GM23248 (cell line): ENCODE results near the gene GRPEL2. TPM values are rescaled to one million over a fixed set of nuclear protein-coding genes. Genes with fewer than 3 reads are reported as not detected.

Experiments used
- DNase-seq: peaks from one replicate; pipeline ENCODE4 v3.0.0-alpha.2; 2015
- H2AFZ ChIP-seq: fragments of 200-600 bp; sonication (generic); 2 replicates; pipeline ENCODE4 v1.6.1; 2016; ENCODE audit warnings: antibody characterized with exemption
- H3F3A ChIP-seq: fragments of 200-600 bp; sonication (generic); 2 replicates; pipeline ENCODE4 v1.6.1; 2016; ENCODE audit warnings: mild to moderate bottlenecking, antibody characterized with exemption, mixed run types; ENCODE audit not compliant: insufficient read depth
- H3K27ac ChIP-seq: fragments of 200-600 bp; sonication (generic); 2 replicates; pipeline ENCODE4 v1.5.1; 2016; ENCODE audit warnings: mild to moderate bottlenecking
- H3K27me3 ChIP-seq: fragments of 200-600 bp; sonication (generic); replicated peaks from 2 replicates; pipeline ENCODE4 v1.6.1; 2016; ENCODE audit warnings: mild to moderate bottlenecking; ENCODE audit not compliant: insufficient read depth
- H3K36me3 ChIP-seq: fragments of 200-600 bp; sonication (generic); 2 replicates; pipeline ENCODE4 v1.6.1; 2016; ENCODE audit warnings: low read depth, mild to moderate bottlenecking
- H3K4me1 ChIP-seq: fragments of 200-600 bp; sonication (generic); 2 replicates; pipeline ENCODE4 v1.6.1; 2016; ENCODE audit warnings: mild to moderate bottlenecking; ENCODE audit not compliant: insufficient read depth
- H3K4me2 ChIP-seq: fragments of 200-600 bp; sonication (generic); one replicate; pipeline ENCODE4 v1.6.1; 2016; ENCODE audit warnings: mild to moderate bottlenecking; ENCODE audit not compliant: unreplicated experiment
- H3K4me3 ChIP-seq: fragments of 200-600 bp; sonication (generic); 2 replicates; pipeline ENCODE4 v1.5.1; 2016; ENCODE audit warnings: mild to moderate bottlenecking
- H3K79me2 ChIP-seq: fragments of 200-600 bp; sonication (generic); 2 replicates; pipeline ENCODE4 v1.6.1; 2016; ENCODE audit warnings: mild to moderate bottlenecking; ENCODE audit not compliant: insufficient read depth
- H3K9ac ChIP-seq: fragments of 200-600 bp; sonication (generic); 2 replicates; pipeline ENCODE4 v1.6.1; 2016; ENCODE audit warnings: mild to moderate bottlenecking
- H3K9me2 ChIP-seq: fragments of 200-600 bp; sonication (generic); 2 replicates; pipeline ENCODE4 v1.6.1; 2016; ENCODE audit warnings: mixed run types, mild to moderate bottlenecking, moderate library complexity; ENCODE audit not compliant: insufficient read depth
- H3K9me3 ChIP-seq: fragments of 200-600 bp; sonication (generic); one replicate; pipeline ENCODE4 v1.6.1; 2017; ENCODE audit warnings: low read depth
- H4K20me1 ChIP-seq: fragments of 200-600 bp; sonication (generic); 2 replicates; pipeline ENCODE4 v1.6.0; 2016; ENCODE audit not compliant: insufficient read depth
- EZH2 ChIP-seq: fragments of 200-600 bp; sonication (generic); IDR thresholded peaks from 2 replicates; pipeline ENCODE4 v1.6.1; 2018; ENCODE audit warnings: antibody characterized with exemption, mild to moderate bottlenecking; ENCODE audit not compliant: insufficient read depth, poor library complexity, severe bottlenecking
- EZH2phosphoT487 ChIP-seq: fragments of 200-600 bp; sonication (generic); IDR thresholded peaks from 2 replicates; pipeline ENCODE4 v1.6.1; 2018; ENCODE audit warnings: antibody characterized with exemption, moderate library complexity, mild to moderate bottlenecking, low read depth; ENCODE audit not compliant: insufficient read depth
- WGBS, 2 experiments: methylation state at CpG; one replicate each; pipeline ENCODE4 v1.1.6; 2015 to 2017; ENCODE audit warnings: low lambda C conversion rate in 2 of 2, low coverage in 1 of 2; ENCODE audit errors: missing lambda C conversion rate in 2 of 2; 5-methylcytosine and 5-hydroxymethylcytosine counted together
- in situ Hi-C: fragments of 300-500 bp; cut with MboI; formaldehyde crosslinking; loops from 2 replicates; pipeline ENCODE4 v1.15.0; 2020
- polyA plus RNA-seq: library from polyadenylated mRNA; unstranded; fragments of >200 nt; fragmentation: Nextera tagmentation; extraction: Ambion mirVana; gene quantifications from 2 replicates; pipeline ENCODE4 v1.2.1, GENCODE V29; 2016
- total RNA-seq: library from RNA; depleted of rRNA; stranded (reverse); fragments of >200 nt; shearing (Covaris generic); gene quantifications from 2 replicates; pipeline ENCODE4 v1.2.3, GENCODE V29; 2014; rRNA removed

GRPEL2 gene
- total and polyA plus RNA-seq, 2 experiments from 2014 or later, result 19.5 to 27.0 TPM

DNA sequence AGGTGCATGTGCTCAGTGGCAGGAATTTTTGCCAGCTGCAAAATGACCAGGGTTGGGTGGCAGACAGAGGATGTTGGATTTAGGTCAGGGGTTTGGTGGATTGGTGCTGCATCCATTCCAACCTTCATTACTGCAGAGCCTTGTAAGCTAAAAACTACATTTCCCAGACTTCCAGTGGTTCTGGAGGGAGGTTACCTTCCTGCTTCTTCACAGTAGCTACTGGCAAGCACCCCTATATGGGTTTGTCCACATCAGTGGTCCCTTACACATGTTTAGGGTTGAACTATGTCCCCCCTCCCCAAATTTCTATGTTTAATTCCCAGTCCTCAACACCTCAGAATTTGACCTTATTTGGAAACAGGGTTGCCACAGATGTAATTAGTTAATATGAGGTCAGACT lies 54.5 kb downstream of the GRPEL2 start:
- DNase-seq, result no peak
- Histone ChIP-seq H3F3A (peaks cover 35% of the 10 kb centered on the region), H3K9me2 (no peaks in the 10 kb centered on the region), H3K27me3 (no peaks in the 10 kb centered on the region), H3K4me3 (no peak overlapping the region), H3K9ac (no peak overlapping the region), H3K27ac (no peak overlapping the region), H3K79me2 (no peaks in the 10 kb centered on the region), H2AFZ (no peak overlapping the region), H3K36me3 (no peaks in the 10 kb centered on the region), H3K9me3 (no peaks in the 10 kb centered on the region), H3K4me1 (peaks cover 26% of the 10 kb centered on the region), H4K20me1 (no peaks in the 10 kb centered on the region), H3K4me2 (no peak overlapping the region)
- TF ChIP-seq EZH2phosphoT487 (no peak), EZH2 (no peak)
- in situ Hi-C loops, result no loop called here

DNA sequence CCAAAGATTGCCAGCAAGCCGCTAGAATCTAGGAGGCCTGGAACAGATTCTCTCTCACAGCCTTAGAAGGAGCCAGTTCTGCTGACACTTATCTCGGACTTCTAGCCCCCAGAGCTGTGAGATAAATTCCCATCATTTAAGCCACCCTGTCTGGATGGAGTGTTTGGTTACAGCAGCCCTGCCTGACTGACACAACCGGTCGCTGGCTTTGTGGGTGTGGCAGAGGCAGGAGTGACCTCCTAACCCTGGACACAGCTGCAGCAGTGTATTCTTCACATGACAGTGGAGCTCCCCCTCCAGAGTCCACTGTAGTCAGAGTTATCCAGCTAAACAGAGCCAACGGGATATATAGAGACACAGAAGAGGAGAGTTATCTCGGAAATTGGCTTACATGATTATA lies 55.0 kb downstream of the GRPEL2 start:
- no peaks in the 10 kb centered on the region for H3K9me2 ChIP-seq
- no peak overlapping the region for H3K4me2 ChIP-seq
- H3K9ac ChIP-seq, result no peak overlapping the region
- H3K4me1 ChIP-seq, result peaks cover 31% of the 10 kb centered on the region
- WGBS, 2 experiments, result 58 to 68% methylated on average over 6 of the region's 6 CpGs
- H4K20me1 ChIP-seq, result no peaks in the 10 kb centered on the region
- H3F3A ChIP-seq, result peaks cover 40% of the 10 kb centered on the region
- in situ Hi-C loops, result no loop called here
- H2AFZ ChIP-seq, result no peak overlapping the region
- no peaks in the 10 kb centered on the region for H3K36me3 ChIP-seq
- H3K4me3 ChIP-seq, result no peak overlapping the region
- no peaks in the 10 kb centered on the region for H3K79me2 ChIP-seq
- DNase-seq, result no peak
- H3K27me3 ChIP-seq, result no peaks in the 10 kb centered on the region
- H3K27ac ChIP-seq, result no peak overlapping the region
- H3K9me3 ChIP-seq, result no peaks in the 10 kb centered on the region
- TF ChIP-seq EZH2, result no peak
- no peak for TF ChIP-seq EZH2phosphoT487

DNA sequence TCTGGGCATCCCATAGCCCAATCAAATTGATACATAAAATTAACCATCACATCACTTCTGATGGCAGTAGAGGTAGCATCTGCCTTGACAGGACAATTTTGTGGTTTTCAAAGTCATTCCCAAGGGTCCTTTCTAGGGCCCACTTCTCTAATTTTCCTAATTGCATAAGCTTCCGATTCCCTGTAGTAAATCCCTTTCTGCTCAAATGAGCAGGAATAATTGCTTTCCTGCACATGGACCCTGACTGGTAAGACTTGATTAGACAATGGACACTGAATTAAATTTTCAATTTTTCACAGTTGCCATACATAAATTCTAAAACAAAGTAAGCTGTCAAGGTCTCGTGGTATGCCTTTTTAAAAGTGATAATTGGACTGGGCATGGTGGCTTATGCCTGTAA lies 55.8 kb downstream of the GRPEL2 start:
- H3K4me1 ChIP-seq, result peaks cover 39% of the 10 kb centered on the region
- no peaks in the 10 kb centered on the region for H3K9me2 ChIP-seq
- H3K27ac ChIP-seq, result no peak overlapping the region

DNA sequence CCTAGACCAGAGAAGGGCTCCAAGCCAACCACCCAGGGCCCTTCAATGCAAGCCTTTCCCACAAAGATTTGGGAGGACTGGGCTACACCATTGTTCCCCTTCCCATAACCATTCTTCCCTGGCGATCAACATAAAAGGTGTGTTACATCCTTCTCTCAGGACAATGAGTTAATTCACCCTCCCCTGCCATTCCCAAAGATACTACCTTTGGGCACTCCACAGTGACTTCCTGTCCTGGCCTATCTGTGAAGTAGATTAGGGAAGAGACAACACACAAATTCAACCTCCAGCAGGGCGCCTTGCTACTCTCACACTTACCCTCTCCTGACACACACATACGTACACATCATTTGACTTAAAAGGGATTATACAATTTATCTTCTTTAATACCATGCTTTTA lies 57.0 kb downstream of the GRPEL2 start:
- Histone ChIP-seq H3K79me2 (peaks cover 7% of the 10 kb centered on the region), H3K9me3 (no peaks in the 10 kb centered on the region), H3K27me3 (no peaks in the 10 kb centered on the region), H3K9me2 (no peaks in the 10 kb centered on the region), H2AFZ (no peak overlapping the region), H3K36me3 (no peaks in the 10 kb centered on the region), H3K9ac (no peak overlapping the region), H3K4me2 (no peak overlapping the region), H3K4me1 (peaks cover 37% of the 10 kb centered on the region), H4K20me1 (no peaks in the 10 kb centered on the region), H3K4me3 (no peak overlapping the region), H3K27ac (no peak overlapping the region), H3F3A (peaks cover 45% of the 10 kb centered on the region)
- no peak for TF ChIP-seq EZH2
- no peak for TF ChIP-seq EZH2phosphoT487
- in situ Hi-C loops, result no loop called here
- 100% methylated on average over 3 of the region's 3 CpGs for WGBS, 2 experiments
- no peak for DNase-seq

More for the DNA sequence above, 55.8 kb downstream of the GRPEL2 start:
- no peaks in the 10 kb centered on the region for H4K20me1 ChIP-seq
- H3K36me3 ChIP-seq, result no peaks in the 10 kb centered on the region
- in situ Hi-C loops, result no loop called here
- no peak for DNase-seq
- TF ChIP-seq EZH2phosphoT487 (no peak), EZH2 (no peak)
- 98 to 100% methylated on average over 2 of the region's 2 CpGs for WGBS, 2 experiments
- no peak overlapping the region for H2AFZ ChIP-seq
- peaks cover 48% of the 10 kb centered on the region for H3F3A ChIP-seq
- no peak overlapping the region for H3K9ac ChIP-seq
- no peak overlapping the region for H3K4me2 ChIP-seq
- no peaks in the 10 kb centered on the region for H3K27me3 ChIP-seq
- H3K9me3 ChIP-seq, result no peaks in the 10 kb centered on the region
- H3K79me2 ChIP-seq, result no peaks in the 10 kb centered on the region
- no peak overlapping the region for H3K4me3 ChIP-seq

Other genes with a start within 250 kb of the GRPEL2 start
- 5.6 and 7.9 TPM in 2 replicates for gene ABLIM3, start 204.0 kb upstream of the GRPEL2 start, total RNA-seq
- 11.4 and 11.7 TPM in 2 replicates for gene ABLIM3, start 204.0 kb upstream of the GRPEL2 start, polyA plus RNA-seq
- 0.38 and 0.76 TPM in 2 replicates for gene AFAP1L1, start 73.6 kb upstream of the GRPEL2 start, total RNA-seq
- 0.90 and 1.3 TPM in 2 replicates for gene AFAP1L1, start 73.6 kb upstream of the GRPEL2 start, polyA plus RNA-seq
- 10.7 and 12.6 TPM in 2 replicates for gene PCYOX1L, start 12.5 kb downstream of the GRPEL2 start, total RNA-seq
- 10.4 and 10.5 TPM in 2 replicates for gene PCYOX1L, start 12.5 kb downstream of the GRPEL2 start, polyA plus RNA-seq
- not detected in 2 replicates for gene IL17B, start 33.8 kb downstream of the GRPEL2 start, total RNA-seq
- gene IL17B, start 33.8 kb downstream of the GRPEL2 start, polyA plus RNA-seq, result 0.29 and 0.43 TPM in 2 replicates
- gene CSNK1A1, start 205.9 kb downstream of the GRPEL2 start, total RNA-seq, result 415 and 428 TPM in 2 replicates
- 225 and 228 TPM in 2 replicates for gene CSNK1A1, start 205.9 kb downstream of the GRPEL2 start, polyA plus RNA-seq
- gene ARHGEF37, start 236.0 kb downstream of the GRPEL2 start, total RNA-seq, result 0.76 and 0.97 TPM in 2 replicates
- gene ARHGEF37, start 236.0 kb downstream of the GRPEL2 start, polyA plus RNA-seq, result 0.42 and 0.51 TPM in 2 replicates